Anterior cingulate cortex (tissue), 58 donors: ENCODE measurements around the gene IQSEC3.
"Not testable (repeated sequence)": the region's sequence is repeated elsewhere in the genome, so short reads cannot be mapped to it uniquely, and the experiment has no call there.

Experiments used
- DNase-seq, 58 donors: peaks; one replicate each; lab custom pipeline; 2025; lab: John Stamatoyannopoulos, UW

The IQSEC3 gene

DNA sequence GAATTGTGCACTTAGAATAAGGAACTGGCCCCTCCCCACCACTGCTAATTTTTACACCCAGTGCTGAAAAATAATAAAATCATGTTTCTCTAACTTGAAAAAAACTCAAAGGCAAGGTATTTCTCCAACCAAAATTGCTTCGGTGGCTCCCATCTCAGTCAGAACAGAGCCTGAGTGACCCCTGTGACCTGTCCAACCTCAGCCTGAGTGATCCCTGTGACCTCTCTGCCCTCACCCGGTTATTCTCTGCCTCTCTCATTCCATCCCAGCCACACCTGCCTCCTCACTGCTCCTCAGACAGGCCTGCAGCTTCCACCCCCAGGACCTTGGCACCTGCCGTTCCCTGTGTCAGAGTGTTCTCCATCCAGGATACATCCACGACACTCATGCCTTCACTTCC lies 142.2 kb downstream of the IQSEC3 start:
- no peak for DNase-seq

DNA sequence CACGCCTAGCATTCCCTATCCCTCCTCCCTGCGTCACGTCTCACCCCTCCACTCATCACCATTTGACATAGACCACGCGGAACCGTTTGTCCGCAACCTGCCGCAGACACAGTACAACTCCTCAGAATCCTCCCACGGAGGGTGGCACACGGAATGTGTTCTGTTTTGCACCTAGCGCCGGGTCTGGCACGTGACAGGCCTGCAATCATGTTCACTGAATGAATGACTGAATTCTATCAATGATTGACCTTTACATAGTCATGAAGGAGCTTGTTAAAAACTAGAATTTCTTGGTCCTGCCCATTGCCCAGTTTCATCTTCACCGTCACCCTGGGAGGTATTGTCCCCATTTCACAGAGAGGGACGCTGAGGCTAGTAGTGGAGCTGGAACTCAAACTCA lies 142.7 kb downstream of the IQSEC3 start:
- no peak for DNase-seq

DNA sequence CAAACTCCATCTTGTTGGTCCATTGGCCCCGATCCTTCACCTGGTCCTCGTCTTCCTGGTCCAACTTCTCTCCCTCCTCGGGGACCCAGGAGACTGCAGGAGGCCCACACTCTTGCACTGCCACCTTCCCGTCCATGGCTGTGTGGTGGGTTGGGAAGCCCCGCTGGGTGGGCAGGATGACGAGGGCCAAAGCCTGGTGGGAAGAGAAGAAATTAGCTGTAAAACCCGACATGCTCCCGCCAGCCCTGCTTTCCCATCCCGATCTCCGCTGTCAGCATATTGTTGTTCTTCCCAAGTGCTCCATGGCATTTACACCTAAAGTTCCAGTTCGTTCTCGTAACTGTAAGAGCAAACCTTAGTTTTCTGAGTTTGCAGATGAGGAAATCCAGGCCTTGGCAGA lies 143.3 kb downstream of the IQSEC3 start:
- DNase-seq = no peak

DNA sequence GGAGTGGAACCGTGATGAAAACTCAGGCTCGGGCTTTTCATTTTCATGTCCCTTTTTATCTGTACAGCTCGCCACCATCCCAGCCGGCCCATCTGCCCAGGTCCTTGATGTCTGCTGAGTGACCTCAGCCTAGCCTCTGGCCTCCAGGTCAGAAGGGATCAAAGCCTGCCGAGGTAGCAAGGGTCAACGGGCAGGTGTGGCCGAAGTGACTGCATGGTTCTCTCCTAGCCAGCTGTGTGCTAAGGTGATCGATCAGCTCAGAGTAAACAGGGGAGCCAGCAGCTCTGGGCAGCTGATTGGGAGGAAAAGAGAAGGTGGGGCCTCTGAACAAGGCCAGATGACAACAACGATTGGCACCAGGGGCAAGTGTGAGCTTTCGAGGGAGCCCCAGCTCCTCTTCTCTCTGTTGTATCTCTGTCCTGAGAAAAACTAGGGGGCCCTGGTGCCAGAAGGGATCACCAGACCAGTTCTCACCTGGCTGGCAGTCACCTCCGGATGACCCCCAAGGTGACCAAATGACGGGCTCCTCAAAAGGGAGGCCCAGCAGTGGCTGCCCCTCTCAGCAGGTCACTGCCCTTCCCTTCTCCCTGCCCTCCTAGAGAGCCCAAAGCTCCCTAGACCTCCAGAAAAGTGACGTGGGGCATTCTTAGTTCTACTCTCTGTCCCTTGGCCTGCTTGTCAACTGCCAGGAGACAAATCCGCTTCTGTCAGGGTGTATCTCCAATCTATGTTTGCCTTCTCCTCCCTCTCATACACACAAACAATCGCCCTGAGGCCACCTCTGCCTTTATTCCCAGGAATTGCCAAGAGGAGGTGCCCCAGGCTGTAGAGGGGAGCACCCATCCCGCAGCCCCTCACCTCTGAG lies 143.9 kb downstream of the IQSEC3 start:
- no peak for DNase-seq

DNA sequence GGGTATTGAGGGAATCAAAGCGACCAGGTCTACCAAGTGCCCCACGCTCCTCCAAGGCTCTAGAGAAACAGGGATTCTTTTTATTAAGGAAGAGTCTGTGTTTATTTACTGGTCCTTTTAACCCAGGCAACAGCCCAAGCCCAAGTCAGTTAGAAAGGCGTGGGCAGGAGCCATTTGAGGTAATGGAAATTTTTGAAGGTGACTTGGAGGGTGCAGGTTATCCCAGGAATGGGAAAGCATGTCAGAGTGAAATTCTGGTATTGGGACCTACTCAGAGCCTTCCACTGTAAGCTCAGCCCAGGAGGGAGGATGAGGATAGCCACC lies 144.5 kb downstream of the IQSEC3 start:
- no peak for DNase-seq

DNA sequence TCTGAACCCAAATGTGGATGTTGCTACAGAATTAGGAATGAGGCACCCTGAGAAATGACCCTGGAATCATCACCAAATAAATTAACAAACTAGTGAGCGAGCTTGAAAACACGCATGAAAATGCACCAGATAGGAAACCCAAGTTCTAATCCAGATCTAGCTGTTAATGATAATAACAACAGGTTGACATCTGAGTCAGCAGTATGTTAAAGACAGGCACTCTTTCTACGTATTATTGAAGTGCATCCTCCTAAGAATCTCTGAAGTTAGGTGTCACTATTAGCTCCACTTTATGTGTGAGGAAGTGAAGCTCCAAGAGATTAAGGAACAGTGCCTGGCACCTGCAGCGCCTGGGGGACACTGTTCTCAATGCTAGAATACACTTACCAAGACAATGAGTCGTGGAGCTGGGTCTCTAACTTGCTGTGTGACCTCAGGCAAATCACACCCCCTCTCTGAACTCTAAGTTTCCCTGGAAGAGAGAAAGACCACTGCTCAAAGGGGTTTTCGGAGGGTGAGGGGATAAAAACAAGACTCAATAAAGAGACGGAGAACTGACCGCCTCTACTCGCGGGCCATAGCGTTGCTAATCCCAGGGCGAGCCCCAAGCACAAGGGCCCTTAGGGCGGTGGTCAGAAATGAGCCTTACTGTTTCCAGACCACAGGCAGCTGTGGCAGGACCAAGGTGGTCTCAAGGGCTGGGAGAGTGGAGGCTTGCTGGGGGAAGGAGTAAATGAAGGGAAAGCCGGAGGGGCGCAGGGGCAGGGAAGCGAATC lies 145.3 kb downstream of the IQSEC3 start:
- DNase-seq = no peak

DNA sequence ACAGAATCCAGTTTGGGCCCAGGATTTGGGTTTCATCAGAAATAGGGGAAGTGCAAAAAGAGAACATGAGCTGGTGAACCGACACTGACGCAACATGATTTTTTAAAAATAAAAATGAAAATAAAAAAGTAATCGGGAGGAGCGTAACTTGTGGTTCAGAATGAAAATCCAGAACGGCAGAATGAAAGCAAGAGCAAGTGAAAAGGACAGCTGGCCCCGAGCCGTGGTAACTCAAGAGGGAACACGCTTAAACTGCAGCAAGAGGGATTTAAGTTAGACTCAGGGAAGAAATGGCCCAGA lies 145.8 kb downstream of the IQSEC3 start:
- no peak for DNase-seq

DNA sequence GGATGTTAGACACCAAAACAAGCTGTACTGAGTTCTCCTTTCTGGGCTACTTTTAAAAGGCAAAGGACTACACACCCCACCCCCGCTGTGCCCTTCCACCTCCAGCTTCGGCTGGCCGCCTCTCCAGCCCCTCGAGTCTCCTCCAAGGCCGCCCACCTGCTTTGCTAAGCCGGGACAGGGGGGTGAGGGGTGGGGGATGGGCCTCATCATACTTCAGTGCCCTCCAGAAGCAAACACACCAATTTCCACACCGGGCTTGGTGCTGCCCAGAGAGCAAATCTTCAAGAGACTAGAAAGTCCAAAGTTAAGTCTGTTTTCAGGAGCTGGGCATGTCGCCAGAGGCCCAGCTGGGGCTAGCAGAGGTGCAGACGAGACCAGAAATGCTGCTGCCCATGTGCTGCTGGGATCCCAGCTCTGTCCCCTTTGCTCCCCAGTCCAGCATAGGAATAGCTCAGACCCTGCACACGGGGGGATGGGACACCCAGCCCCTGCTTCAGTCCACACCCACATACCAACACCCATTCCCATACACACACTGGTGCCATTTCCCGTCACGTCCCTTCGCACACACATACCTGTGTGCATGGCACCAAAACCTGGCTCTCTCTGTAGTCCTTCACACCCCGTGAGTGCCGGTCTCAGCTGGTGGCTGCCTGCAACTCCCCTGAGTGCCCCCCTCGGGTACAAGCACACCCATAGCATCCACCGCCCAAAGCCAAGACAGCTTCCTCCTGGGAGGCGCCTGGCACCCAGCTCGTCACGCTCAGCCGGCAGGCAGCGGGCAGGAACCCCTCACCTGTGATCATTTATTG lies 146.4 kb downstream of the IQSEC3 start:
- DNase-seq = no peak

DNA sequence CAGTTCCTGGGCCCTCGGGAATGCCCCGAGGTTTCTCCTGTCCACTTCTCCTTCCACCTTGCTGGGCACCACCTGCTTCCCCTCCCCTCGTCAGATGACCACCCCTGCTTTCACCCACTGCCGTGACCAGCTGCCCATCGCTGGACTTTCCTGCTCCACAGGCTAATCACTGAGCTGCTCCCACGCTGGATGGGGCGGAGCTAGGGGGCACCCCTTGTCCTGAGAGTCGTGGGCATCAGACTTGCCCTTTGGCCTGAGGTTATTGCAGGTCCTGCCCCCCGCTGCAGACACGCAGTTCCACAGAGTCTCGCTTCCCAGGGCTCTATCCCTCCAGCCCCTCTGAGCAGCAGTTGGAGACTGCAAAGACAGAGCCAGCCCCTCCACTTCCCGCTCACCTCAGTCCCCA lies 147.0 kb downstream of the IQSEC3 start:
- no peak for DNase-seq

DNA sequence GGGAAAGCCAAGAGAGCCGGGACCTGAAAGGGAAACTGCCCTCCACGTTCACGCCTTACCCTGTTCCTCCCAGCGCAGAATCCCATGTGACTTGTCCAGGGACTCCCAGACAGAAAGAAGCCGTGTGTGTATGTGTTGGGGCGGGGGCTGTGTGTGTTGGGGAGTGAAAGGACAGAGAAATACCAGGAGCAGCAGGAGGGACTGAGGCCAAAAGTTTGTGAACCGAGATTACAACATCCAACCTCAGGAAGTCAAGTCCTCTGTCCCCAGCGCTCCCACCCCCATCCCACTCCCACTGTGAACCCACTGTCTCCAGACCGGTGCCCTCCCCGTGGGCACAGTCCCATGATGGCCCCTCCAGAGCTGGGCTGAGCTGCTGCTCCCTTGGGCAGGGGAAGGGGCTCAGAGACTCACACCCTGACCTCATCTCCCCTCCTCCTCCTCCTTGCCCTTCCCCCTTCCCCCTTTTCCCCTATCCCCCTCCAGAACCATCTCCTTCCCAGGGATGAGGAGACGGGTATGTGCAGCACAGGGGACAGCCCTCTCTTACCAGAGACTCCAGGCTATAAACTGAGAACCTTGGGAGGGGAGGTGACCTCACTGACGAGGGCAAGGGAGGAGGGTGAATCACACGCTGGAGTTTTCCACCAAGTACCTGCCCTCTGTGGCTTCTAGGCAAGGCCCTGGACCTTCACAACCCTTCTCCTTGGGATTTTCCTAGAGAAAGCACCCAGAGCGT lies 147.6 kb downstream of the IQSEC3 start, which contains the start of gene SLC6A12:
TSS of gene SLC6A12 (minus strand) at position 155 of the 739 bp plus-strand sequence. CDS start 4,171 bp downstream, outside the sequence.
- DNase-seq = no peak

DNA sequence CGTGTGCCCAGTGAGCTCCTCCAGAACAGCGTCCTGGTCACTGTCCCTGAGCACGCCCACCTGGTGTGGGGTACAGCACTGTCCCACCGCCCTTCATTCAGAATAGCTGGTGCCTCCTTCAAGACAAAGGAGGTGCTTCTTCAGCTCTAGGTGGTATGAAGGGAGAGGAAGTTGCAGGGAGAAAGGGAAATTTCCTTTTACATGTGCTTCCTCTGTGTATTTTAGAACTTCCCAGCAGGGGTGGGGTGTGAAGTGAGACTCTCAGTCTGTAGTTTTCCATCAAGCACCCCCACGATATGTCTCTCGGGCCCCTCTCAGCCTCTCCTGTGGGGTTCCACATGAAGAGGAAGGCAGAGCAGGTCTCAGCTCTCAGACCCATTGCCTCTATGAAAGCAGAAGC lies 148.5 kb downstream of the IQSEC3 start:
- DNase-seq = no peak

DNA sequence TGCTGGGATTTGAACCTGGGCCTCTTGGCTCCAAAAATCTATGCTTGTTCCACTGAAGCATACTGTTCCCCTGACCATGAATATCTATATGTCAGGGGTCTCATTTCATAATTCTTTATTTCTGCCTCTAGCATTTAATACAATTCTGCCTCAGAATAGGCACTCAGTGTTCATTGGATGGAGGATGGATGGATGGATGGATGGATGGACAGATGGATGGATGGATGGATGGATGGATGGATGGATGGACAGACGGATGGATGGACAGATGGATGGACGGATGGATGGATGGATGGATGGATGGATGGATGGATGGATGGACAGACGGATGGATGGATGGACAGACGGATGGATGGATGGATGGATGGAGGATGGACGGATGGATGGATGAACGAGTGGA lies 150.5 kb downstream of the IQSEC3 start:
- not testable (repeated sequence) for DNase-seq

DNA sequence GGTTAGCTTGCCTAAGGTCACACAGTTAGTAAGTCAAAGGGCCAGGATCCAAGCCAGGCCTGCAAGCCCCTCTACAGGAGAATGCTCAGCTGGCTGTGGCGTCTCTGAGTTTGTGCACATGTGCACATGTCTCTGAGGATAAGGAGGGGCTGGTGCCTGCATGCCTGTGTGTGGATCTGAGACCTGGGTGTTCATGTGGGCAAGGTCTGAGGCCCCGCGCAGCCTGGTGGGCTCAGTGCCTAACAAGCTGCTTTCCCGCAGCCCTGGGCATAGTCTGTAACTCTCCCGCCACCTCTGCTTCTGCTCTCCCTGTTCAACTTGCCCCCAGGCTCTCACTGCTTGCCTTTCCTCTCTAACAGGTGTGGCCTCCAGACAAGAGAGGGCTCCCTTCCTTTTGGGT lies 151.7 kb downstream of the IQSEC3 start:
- DNase-seq = no peak

DNA sequence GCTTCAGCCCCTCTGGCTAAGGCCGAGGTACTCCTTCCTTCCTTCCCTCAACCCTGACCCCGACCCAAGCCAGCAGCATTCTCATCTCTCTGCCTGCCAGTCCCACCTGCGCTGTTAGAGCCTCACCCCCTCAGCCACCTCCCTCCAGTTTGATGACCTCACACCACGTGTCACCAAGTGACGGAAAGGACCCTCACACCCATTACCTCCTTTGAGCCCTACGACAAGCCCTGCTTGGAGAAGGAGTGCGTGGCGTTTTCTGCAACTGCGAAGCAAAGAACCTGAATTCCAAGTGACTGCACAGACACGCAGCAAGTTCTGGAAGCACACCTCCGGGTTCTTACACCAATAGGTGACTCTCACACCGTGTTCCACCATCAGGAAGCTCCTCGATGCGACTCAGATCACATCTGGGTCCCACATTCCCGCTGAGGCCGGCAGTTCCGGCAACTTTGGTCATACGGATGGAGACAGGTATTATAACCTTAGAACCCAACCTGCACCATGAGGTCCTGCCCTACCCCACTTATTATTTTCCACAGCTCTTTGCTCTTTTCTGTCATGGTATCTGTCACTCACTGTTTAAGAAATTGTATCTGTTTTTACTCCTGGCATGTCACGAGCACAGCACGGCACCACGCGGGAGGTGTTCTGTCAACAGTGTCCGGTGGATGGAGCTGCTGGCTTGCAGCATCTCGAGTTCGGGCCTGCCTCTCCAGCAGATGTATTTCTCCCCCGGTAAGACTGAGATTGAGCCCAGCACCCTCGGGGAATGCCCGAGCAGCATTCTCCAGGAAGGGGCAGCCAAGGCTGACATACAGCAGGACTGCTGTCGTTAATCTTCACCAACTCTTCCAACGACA lies 152.4 kb downstream of the IQSEC3 start:
- no peak for DNase-seq

DNA sequence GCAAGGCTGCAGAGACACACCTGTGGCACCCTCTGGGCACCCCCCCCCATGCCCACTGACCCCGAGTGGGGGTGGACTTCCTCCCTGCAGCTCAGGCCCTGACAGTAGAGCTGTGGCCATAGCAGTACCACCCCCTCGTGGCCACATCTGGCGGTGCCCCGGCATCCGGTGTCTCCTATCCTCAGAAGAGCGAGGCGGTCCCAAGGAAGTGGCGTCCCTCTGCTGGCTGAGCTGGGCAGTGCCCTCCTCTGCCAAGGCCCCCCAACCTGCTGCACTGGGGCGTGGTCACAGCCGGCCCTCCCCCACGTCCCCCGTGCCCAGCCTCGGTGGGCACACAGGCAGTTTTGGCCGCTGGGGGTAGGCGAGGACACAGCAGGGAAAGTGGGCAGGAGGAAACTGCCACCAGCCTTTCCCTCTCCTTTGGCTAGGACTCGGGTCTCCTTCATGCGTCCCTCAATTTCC lies 153.4 kb downstream of the IQSEC3 start:
- DNase-seq = peak in 46 of 58 donors; percentile 4 to 77 (median 41)

DNA sequence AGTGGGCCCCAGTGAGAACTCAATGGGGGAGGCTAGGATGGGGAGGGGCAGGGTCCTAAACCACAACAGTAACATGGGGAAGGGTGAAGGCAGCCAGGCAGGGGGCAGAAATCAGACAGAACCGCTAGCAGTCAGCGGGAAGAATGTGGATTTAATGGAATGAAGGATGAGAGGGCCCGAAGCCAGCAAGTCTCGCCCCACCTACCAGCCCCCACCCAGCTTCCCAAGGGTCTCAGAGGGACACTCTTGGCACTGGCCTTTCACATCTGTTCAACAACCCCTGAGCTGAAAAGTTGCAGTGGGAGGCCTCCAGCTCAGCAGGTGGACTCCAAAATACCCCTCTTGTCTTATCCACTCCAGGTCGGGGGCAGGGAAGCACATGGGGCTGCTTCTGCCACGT lies 153.9 kb downstream of the IQSEC3 start:
- DNase-seq = no peak

DNA sequence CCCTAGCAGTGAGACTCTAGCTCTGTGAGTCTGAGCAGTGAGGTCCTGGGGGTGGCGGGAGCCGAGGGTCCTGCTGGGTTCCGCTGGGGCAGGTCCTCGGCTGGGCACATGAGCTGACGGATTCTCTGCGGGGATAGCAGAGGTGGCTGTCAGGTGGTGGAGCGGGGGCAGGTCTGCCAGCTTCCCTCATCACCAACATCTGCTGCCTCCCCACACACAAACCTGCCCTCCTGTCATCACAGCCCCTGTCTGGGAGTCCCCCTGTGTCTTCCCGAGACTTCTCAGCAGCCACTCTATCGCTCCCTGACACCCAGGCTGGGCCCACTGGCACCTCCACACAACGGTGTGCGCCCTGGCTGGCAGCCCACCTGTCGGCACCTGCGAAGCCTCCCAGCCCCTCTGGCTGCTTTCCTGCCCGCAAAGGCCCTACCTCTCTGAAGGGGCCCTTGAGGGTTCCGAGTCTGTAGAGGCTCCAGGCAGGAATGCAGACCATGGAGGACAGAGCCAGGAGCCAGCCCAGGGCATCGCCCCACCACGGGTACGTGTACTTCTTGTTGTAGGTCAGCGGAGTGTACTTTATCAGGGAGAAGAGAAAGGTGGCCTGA lies 154.5 kb downstream of the IQSEC3 start:
- DNase-seq = no peak

DNA sequence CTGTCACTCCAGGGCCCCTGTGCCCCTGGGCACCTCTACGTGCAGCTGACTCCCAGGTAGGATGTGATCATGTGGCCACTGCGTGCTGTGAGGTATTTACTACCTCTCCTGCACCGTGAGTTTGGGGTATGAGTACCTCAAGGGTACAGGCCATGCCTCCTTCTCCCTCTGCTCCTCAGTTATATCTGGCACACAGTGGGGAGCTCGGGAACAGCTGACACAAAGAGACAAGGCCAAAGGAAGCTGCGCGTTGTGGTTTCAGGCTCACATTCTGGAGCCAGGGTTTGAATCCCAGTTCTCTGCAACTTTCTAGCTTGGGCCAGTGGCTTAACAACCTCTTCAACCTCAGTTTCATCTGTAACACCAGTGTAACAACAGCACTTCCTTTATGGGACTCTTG lies 155.2 kb downstream of the IQSEC3 start:
- no peak for DNase-seq

DNA sequence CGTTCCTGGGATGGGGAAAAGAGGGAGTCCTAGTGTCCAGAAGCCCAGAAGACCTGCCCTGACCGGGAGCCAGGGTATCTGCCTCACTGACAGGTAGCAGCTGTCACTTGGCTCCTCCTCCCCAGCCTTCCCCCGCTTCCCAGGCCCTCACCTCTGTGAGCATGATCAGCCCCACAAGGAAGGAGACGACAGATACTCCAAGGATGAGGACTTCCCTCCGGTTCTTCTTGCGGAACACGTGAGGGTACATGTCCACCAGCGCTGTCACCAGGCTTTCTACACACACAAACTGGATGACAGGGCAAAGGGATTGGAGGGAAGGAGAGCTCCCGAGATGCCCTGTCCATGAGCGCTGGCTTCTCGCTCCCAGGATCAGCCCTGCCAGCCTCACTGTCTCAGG lies 157.3 kb downstream of the IQSEC3 start:
- no peak for DNase-seq
